GM12878 (cell line): ENCODE measurements around the gene COL9A1. TPM values are rescaled to one million over a fixed set of nuclear protein-coding genes. Genes with fewer than 3 reads are reported as not detected.

Experiments
- ATAC-seq: fragments of 200-7000 bp; cut with Tn5 transposase; 3 replicates; pipeline ENCODE4 v1.9.1; 2020; ENCODE audit warnings: mild to moderate bottlenecking, moderate library complexity
- BruUV-seq: library from RNA; stranded (reverse); fragments of 400-500 nt; replicated peaks from 2 replicates; lab custom pipeline; 2021; lab: Mats Ljungman, UMichigan
- CTCF ChIA-PET: fragments of 300-600 bp; sonication (Branson Sonifier 250); formaldehyde crosslinking; extraction: SDS; loops from one replicate; lab custom pipeline; 2021; ENCODE audit warnings: inconsistent platforms; lab: Yijun Ruan, JAX
- POLR2A ChIA-PET: fragments of 350-600 bp; formaldehyde crosslinking; extraction: SDS; loops from one replicate; lab custom pipeline; 2021; ENCODE audit warnings: inconsistent platforms; lab: Charles Lee
- RAD21 ChIA-PET: fragments of 300-600 bp; sonication (Branson Sonifier 250); formaldehyde crosslinking; loops from one replicate; lab custom pipeline; 2023; ENCODE audit warnings: antibody characterized with exemption; ENCODE audit not compliant: unreplicated experiment; lab: Charles Lee
- SMC1A ChIA-PET: fragments of 300-600 bp; sonication (Branson Sonifier 250); formaldehyde crosslinking; loops from one replicate; lab custom pipeline; 2023; ENCODE audit not compliant: unreplicated experiment, uncharacterized antibody; lab: Charles Lee
- DNase-seq: peaks from one replicate; pipeline ENCODE4 v3.0.0-alpha.2; 2011; ENCODE audit warnings: low read depth, low spot score
- FAIRE-seq: peaks from 3 replicates; lab custom pipeline; 2011; peaks lifted over from hg19 to GRCh38; lab: Jason Lieb, UNC
- H2AFZ ChIP-seq: 2 replicates; pipeline ENCODE4 v1.6.0; 2011; ENCODE audit warnings: low read depth, low read length, control low read depth; ENCODE audit not compliant: control insufficient read depth
- H3K27ac ChIP-seq: 2 replicates; pipeline ENCODE4 v1.5.1; 2011; ENCODE audit warnings: control low read depth; ENCODE audit not compliant: control insufficient read depth, insufficient read depth
- H3K27me3 ChIP-seq, 2 experiments: replicated peaks in 1 of 2; 2 replicates each; pipeline versions ENCODE4 v1.6.0 to v1.6.1; 2011; ENCODE audit warnings: low read length in 1 of 2; ENCODE audit not compliant: control insufficient read depth in 2 of 2, insufficient read depth in 2 of 2
- H3K36me3 ChIP-seq, 2 experiments: 2 replicates each; pipeline ENCODE4 v1.5.1; 2011; ENCODE audit warnings: low read length in 1 of 2; ENCODE audit not compliant: control insufficient read depth in 2 of 2, insufficient read depth in 2 of 2
- H3K4me1 ChIP-seq: 2 replicates; pipeline ENCODE4 v1.6.1; 2011; ENCODE audit warnings: mild to moderate bottlenecking, low read length, moderate library complexity, mixed read lengths; ENCODE audit not compliant: control insufficient read depth, insufficient read depth
- H3K4me2 ChIP-seq: 2 replicates; pipeline ENCODE4 v1.6.0; 2011; ENCODE audit warnings: control low read depth; ENCODE audit not compliant: control insufficient read depth, insufficient read depth
- H3K4me3 ChIP-seq: fragments of 200-600 bp; sonication (generic); 2 replicates; pipeline ENCODE4 v1.5.1; 2016
- H3K79me2 ChIP-seq: 2 replicates; pipeline ENCODE4 v1.6.0; 2011; ENCODE audit warnings: low read length; ENCODE audit not compliant: control insufficient read depth, insufficient read depth
- H3K9ac ChIP-seq: 2 replicates; pipeline ENCODE4 v1.8.0; 2011; ENCODE audit warnings: low read length, control low read depth, mixed read lengths; ENCODE audit not compliant: control insufficient read depth, insufficient read depth
- H3K9me3 ChIP-seq: replicated peaks from 3 replicates; pipeline ENCODE4 v1.5.1; 2011; ENCODE audit warnings: mild to moderate bottlenecking, low read length; ENCODE audit not compliant: control insufficient read depth, insufficient read depth
- H4K20me1 ChIP-seq: 2 replicates; pipeline ENCODE4 v1.6.0; 2011; ENCODE audit not compliant: control insufficient read depth, insufficient read depth
- BCL11A ChIP-seq: IDR thresholded peaks from 2 replicates; pipeline ENCODE4 v1.6.1; 2011; ENCODE audit warnings: low read depth, low read length
- BMI1 ChIP-seq: fragments of 450-650 bp; IDR thresholded peaks from 2 replicates; pipeline ENCODE4 v1.6.1; 2016; ENCODE audit warnings: mild to moderate bottlenecking, moderate library complexity, borderline replicate concordance
- NR2F1 ChIP-seq: fragments of 450-650 bp; conservative IDR thresholded peaks from 2 replicates; pipeline ENCODE4 v1.6.1; 2017; ENCODE audit warnings: mild to moderate bottlenecking
- PML ChIP-seq: IDR thresholded peaks from 2 replicates; pipeline ENCODE4 v1.6.1; 2012; ENCODE audit warnings: low read length, inconsistent platforms
- RELA ChIP-seq: fragments of 450-650 bp; IDR thresholded peaks from 2 replicates; pipeline ENCODE4 v1.8.0; 2014; ENCODE audit warnings: borderline replicate concordance; ENCODE audit not compliant: partially characterized antibody
- REST ChIP-seq: IDR thresholded peaks from 2 replicates; pipeline ENCODE4 v1.6.1; 2012; ENCODE audit warnings: mild to moderate bottlenecking, low read depth, low read length
- SMAD5 ChIP-seq: IDR thresholded peaks from 2 replicates; pipeline ENCODE4 v1.6.1; 2016; ENCODE audit warnings: antibody characterized with exemption, low read depth
- STAT3 ChIP-seq: IDR thresholded peaks from 2 replicates; pipeline ENCODE4 v1.6.1; 2011; ENCODE audit warnings: low read depth, low read length, improper control_type of control experiment
- ZNF24 ChIP-seq: fragments of 450-650 bp; IDR thresholded peaks from 2 replicates; pipeline ENCODE4 v1.6.1; 2017; ENCODE audit warnings: antibody characterized with exemption, mild to moderate bottlenecking
- ZNF384 ChIP-seq: IDR thresholded peaks from 2 replicates; pipeline ENCODE4 v1.6.1; 2012; ENCODE audit warnings: low read depth, mild to moderate bottlenecking, low read length, improper control_type of control experiment, borderline replicate concordance
- ZZZ3 ChIP-seq: IDR thresholded peaks from 2 replicates; pipeline ENCODE4 v1.6.1; 2011; ENCODE audit warnings: low read depth; ENCODE audit not compliant: control insufficient read depth, insufficient read length
- WGBS: methylation state at CpG from one replicate; pipeline ENCODE4 v1.1.6; 2016; ENCODE audit warnings: low lambda C conversion rate; ENCODE audit not compliant: insufficient replicate concordance, insufficient coverage; ENCODE audit errors: missing lambda C conversion rate; 5-methylcytosine and 5-hydroxymethylcytosine counted together
- in situ Hi-C: fragments of 300-500 bp; cut with MboI; formaldehyde crosslinking; loops from 9 replicates; pipeline ENCODE4 v1.14.3; 2018; ENCODE audit warnings: mixed read lengths
- intact Hi-C: fragments of 100-400 bp; cut with micrococcal nuclease; formaldehyde crosslinking; loops from one replicate; pipeline ENCODE4 v1.14.2; 2022; ENCODE audit not compliant: unreplicated experiment
- polyA plus RNA-seq, 11 experiments: library from polyadenylated mRNA; depleted of rRNA in 4 of 11; unstranded in 6 of 11; stranded (reverse) in 5 of 11; fragments of >200 nt; fragmentation: Nextera tagmentation in 4 of 11; fragmentation: Illumina TruSeq in 1 of 11; extraction: Ambion mirVana in 4 of 11; extraction: Trizol in 1 of 11; gene quantifications; 1 replicate in 1 of 11; 2 replicates in 10 of 11; pipeline versions ENCODE4 v1.2.1 to v1.2.3, GENCODE V29; 2011 to 2016; ENCODE audit warnings: inconsistent platforms in 2 of 11, missing spikeins in 2 of 11, low read depth in 1 of 11
- total RNA-seq, 4 experiments: library from RNA; depleted of rRNA in 3 of 4; stranded (reverse); fragments of >200 nt in 3 of 4; fragmentation: Illumina TruSeq in 1 of 4; extraction: Trizol in 1 of 4; gene quantifications; 2 replicates each; pipeline versions ENCODE4 v1.2.1 to v1.2.3, GENCODE V29; 2013 to 2021
- TF ChIP-seq, protein P1 (sequence below): fragments of 450-650 bp; IDR thresholded peaks from 2 replicates; pipeline ENCODE4 v1.6.1; 2017; ENCODE audit warnings: mild to moderate bottlenecking, moderate library complexity
- TF ChIP-seq, protein P2 (sequence below): IDR thresholded peaks from 2 replicates; pipeline ENCODE4 v1.6.1; 2012; ENCODE audit warnings: low read depth, low read length, improper control_type of control experiment

COL9A1 gene
- total and polyA plus RNA-seq, 10 of the 15 experiments (the other 5 are each of a cell fraction or from before 2014, with no cell fraction given), result not detected

DNA sequence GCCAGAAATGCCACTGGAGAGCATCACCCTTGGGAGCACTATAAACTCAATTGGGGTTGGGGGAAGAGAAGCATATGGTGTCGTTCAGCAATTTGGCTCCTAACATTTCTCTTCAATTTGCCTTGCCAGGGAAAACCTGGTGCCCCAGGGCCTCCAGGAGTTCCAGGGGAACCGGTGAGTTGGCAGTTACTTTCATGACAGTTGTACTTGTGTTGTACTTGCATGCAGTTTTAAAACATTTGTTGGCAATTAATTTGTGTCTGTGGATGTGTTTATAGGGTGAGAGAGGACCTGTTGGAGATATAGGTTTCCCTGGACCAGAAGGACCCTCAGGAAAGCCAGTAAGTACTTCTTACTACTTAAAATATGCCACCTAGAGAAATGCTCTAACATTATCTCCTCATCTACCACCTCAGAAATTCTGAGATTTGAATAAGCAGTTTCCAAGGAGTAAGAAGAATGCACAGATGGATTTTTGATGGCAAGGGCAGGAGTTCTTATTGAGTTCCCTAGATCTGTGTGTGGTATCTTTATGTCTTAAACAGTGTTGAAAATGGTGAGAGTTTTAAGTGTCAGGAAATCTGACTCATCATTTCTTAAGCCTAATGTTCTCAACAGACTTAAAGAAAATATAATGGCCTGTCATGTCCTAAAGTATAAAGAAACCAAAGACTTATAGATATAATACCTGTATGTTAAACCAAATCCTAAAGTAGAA, 122.5 kb downstream of the COL9A1 start:
- no peak overlapping the region for H3K9ac ChIP-seq
- no peaks in the 10 kb centered on the region for H3K9me3 ChIP-seq
- no peak for DNase-seq
- H4K20me1 ChIP-seq, result no peaks in the 10 kb centered on the region
- H3K27me3 ChIP-seq, result no peaks in the 10 kb centered on the region
- no TSS peak for BruUV-seq
- no peak overlapping the region; the same call in 1 of the 2 replicates for H3K27ac ChIP-seq
- ChIA-PET RAD21 (no interaction called here), SMC1A (no interaction called here), CTCF (no interaction called here), POLR2A (no interaction called here)
- ATAC-seq, result no peak
- H3K36me3 ChIP-seq, result peaks cover 0 to 2% of the 10 kb centered on the region in 2 experiments; a peak in 2 of 4 replicates
- intact Hi-C loops, result no loop called here
- no peaks in the 10 kb centered on the region for H3K79me2 ChIP-seq
- H2AFZ ChIP-seq, result no peak overlapping the region
- no peak overlapping the region for H3K4me2 ChIP-seq
- no peak for FAIRE-seq
- in situ Hi-C loops, result no loop called here
- no peak overlapping the region for H3K4me3 ChIP-seq
- 49% methylated on average over 2 of the region's 2 CpGs for WGBS
- H3K4me1 ChIP-seq, result no peaks in the 10 kb centered on the region
- TF ChIP-seq PML (no peak), SMAD5 (no peak), BMI1 (no peak), STAT3 (no peak), ZNF384 (no peak), REST (no peak), RELA (no peak), ZNF24 (no peak), ZZZ3 (no peak), BCL11A (no peak), NR2F1 (no peak)
- TF ChIP-seq, protein P1, sequence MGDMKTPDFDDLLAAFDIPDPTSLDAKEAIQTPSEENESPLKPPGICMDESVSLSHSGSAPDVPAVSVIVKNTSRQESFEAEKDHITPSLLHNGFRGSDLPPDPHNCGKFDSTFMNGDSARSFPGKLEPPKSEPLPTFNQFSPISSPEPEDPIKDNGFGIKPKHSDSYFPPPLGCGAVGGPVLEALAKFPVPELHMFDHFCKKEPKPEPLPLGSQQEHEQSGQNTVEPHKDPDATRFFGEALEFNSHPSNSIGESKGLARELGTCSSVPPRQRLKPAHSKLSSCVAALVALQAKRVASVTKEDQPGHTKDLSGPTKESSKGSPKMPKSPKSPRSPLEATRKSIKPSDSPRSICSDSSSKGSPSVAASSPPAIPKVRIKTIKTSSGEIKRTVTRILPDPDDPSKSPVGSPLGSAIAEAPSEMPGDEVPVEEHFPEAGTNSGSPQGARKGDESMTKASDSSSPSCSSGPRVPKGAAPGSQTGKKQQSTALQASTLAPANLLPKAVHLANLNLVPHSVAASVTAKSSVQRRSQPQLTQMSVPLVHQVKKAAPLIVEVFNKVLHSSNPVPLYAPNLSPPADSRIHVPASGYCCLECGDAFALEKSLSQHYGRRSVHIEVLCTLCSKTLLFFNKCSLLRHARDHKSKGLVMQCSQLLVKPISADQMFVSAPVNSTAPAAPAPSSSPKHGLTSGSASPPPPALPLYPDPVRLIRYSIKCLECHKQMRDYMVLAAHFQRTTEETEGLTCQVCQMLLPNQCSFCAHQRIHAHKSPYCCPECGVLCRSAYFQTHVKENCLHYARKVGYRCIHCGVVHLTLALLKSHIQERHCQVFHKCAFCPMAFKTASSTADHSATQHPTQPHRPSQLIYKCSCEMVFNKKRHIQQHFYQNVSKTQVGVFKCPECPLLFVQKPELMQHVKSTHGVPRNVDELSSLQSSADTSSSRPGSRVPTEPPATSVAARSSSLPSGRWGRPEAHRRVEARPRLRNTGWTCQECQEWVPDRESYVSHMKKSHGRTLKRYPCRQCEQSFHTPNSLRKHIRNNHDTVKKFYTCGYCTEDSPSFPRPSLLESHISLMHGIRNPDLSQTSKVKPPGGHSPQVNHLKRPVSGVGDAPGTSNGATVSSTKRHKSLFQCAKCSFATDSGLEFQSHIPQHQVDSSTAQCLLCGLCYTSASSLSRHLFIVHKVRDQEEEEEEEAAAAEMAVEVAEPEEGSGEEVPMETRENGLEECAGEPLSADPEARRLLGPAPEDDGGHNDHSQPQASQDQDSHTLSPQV, result no peak
- TF ChIP-seq, protein P2, sequence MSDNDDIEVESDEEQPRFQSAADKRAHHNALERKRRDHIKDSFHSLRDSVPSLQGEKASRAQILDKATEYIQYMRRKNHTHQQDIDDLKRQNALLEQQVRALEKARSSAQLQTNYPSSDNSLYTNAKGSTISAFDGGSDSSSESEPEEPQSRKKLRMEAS, result no peak
